Esophagus muscularis mucosa (tissue), 4 donors: ENCODE measurements around the gene CLDN6.

Experiments
- EP300 ChIP-seq: sonication (generic); formaldehyde crosslinking; IDR thresholded peaks from one replicate; pipeline ENCODE4 v1.6.1; 2017; ENCODE audit warnings: antibody characterized with exemption
- POLR2A ChIP-seq: fragments of 450-650 bp; IDR thresholded peaks from one replicate; pipeline ENCODE4 v1.6.1; 2017; ENCODE audit warnings: antibody characterized with exemption, moderate library complexity, mild to moderate bottlenecking, low read depth
- POLR2AphosphoS5 ChIP-seq, 2 donors: sonication (generic); formaldehyde crosslinking; IDR thresholded peaks; one replicate each; pipeline ENCODE4 v1.6.1; 2017; ENCODE audit warnings: antibody characterized with exemption in 2 of 2
- TF ChIP-seq, protein P1 (sequence below), 3 experiments: fragments of 200-600 bp in 2 of 3; fragments of 450-650 bp in 1 of 3; sonication (generic) in 2 of 3; IDR thresholded peaks; one replicate each; pipeline ENCODE4 v1.5.1; 2017 to 2019; ENCODE audit warnings: antibody characterized with exemption in 3 of 3, mild to moderate bottlenecking in 2 of 3, moderate library complexity in 1 of 3

DNA sequence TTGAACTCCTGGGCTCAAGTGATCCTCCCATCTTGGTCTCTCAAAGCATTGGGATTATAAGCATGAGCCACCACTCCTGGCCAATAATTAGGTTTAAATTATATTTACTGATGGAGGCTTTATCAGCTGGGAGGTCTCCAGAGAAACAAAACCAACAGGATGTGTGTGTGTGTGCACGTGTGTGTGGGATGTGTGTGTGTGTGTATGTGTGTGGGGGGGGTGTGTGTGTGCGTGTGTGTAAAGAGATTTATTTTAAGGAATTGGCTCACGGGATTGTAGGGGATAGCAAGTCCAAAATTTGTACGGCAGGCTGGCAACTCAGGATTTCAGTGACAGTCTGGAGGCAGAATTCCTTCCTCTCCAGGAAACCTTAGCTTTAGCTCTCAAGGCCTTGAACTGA is 33.0 kb upstream of the CLDN6 start:
- TF ChIP-seq, protein P1, sequence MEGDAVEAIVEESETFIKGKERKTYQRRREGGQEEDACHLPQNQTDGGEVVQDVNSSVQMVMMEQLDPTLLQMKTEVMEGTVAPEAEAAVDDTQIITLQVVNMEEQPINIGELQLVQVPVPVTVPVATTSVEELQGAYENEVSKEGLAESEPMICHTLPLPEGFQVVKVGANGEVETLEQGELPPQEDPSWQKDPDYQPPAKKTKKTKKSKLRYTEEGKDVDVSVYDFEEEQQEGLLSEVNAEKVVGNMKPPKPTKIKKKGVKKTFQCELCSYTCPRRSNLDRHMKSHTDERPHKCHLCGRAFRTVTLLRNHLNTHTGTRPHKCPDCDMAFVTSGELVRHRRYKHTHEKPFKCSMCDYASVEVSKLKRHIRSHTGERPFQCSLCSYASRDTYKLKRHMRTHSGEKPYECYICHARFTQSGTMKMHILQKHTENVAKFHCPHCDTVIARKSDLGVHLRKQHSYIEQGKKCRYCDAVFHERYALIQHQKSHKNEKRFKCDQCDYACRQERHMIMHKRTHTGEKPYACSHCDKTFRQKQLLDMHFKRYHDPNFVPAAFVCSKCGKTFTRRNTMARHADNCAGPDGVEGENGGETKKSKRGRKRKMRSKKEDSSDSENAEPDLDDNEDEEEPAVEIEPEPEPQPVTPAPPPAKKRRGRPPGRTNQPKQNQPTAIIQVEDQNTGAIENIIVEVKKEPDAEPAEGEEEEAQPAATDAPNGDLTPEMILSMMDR (IDR thresholded peaks at IDR 0.05), result no peak
- TF ChIP-seq EP300 (no peak), POLR2A (no peak), POLR2AphosphoS5 (IDR thresholded peaks at IDR 0.05) (no peak)
